Retinal pigment epithelial cell (primary cell): Measurements from ENCODE around the gene U2AF2.

Experiments used
- DNase-seq: peaks from one replicate; pipeline ENCODE4 v3.0.0-alpha.2; 2010; ENCODE audit warnings: low read depth
- H3K4me3 ChIP-seq: 2 replicates; pipeline ENCODE4 v1.5.1; 2011; ENCODE audit warnings: mild to moderate bottlenecking, low read length, control low read depth, moderate library complexity
- CTCF ChIP-seq: conservative IDR thresholded peaks from 2 replicates; pipeline ENCODE4 v1.5.1; 2011; ENCODE audit warnings: low read depth, low read length, control low read depth, inconsistent platforms

Gene U2AF2

GRCh38 chr19:55699221-55699620 lies 44.4 kb downstream of the U2AF2 start:
- H3K4me3 ChIP-seq, result no peak overlapping the region
- no peak for DNase-seq
- TF ChIP-seq CTCF, result no peak

GRCh38 chr19:55700813-55701212 lies 46.0 kb downstream of the U2AF2 start:
- TF ChIP-seq CTCF, result no peak
- no peak for DNase-seq
- no peak overlapping the region for H3K4me3 ChIP-seq

- no peak for TF ChIP-seq CTCF
Measured at GRCh38 chr19:55702131-55702627, 47.3 kb downstream of the U2AF2 start.

GRCh38 chr19:55703790-55704215 lies 49.0 kb downstream of the U2AF2 start:
- peak; percentile 70 for TF ChIP-seq CTCF
- peak; percentile 14 for DNase-seq
- no peak overlapping the region for H3K4me3 ChIP-seq

More at GRCh38 chr19:55702131-55702627, 47.3 kb downstream of the U2AF2 start:
- no peak for DNase-seq
- no peak overlapping the region for H3K4me3 ChIP-seq

GRCh38 chr19:55704494-55705245 lies 49.8 kb downstream of the U2AF2 start:
- no peak for DNase-seq
- no peak overlapping the region for H3K4me3 ChIP-seq
- peak; percentile 10 for TF ChIP-seq CTCF

- DNase-seq, result no peak
- no peak for TF ChIP-seq CTCF
Measured at GRCh38 chr19:55705972-55706371, 51.1 kb downstream of the U2AF2 start.

GRCh38 chr19:55711719-55712118 lies 56.9 kb downstream of the U2AF2 start:
- no peak for TF ChIP-seq CTCF

More at GRCh38 chr19:55705972-55706371, 51.1 kb downstream of the U2AF2 start:
- no peak overlapping the region for H3K4me3 ChIP-seq

More at GRCh38 chr19:55711719-55712118, 56.9 kb downstream of the U2AF2 start:
- H3K4me3 ChIP-seq, result no peak overlapping the region
- DNase-seq, result no peak
